IMR-90 (cell line): ENCODE data around the gene SLC25A34. TPM values are rescaled to one million over a fixed set of nuclear protein-coding genes. Genes with fewer than 3 reads are reported as not detected.

Experiments used
- ATAC-seq: fragments of 200-7000 bp; cut with Tn5 transposase; 2 replicates; pipeline ENCODE4 v1.9.1; 2020; ENCODE audit warnings: low read depth, mild to moderate bottlenecking, moderate library complexity
- BruUV-seq: library from RNA; stranded (reverse); fragments of 400-500 nt; replicated peaks from 2 replicates; lab custom pipeline; 2021; lab: Mats Ljungman, UMichigan
- CTCF ChIA-PET: fragments of 300-600 bp; formaldehyde crosslinking; extraction: SDS; loops from one replicate; lab custom pipeline; 2021; ENCODE audit warnings: antibody characterized with exemption; lab: Yijun Ruan, JAX
- POLR2A ChIA-PET: fragments of 300-600 bp; sonication (Branson Sonifier 250); formaldehyde crosslinking; loops from one replicate; lab custom pipeline; 2022; ENCODE audit warnings: antibody characterized with exemption; ENCODE audit not compliant: unreplicated experiment; lab: Charles Lee
- DNase-seq: peaks from one replicate; pipeline ENCODE4 v3.0.0; 2013
- H2AFZ ChIP-seq: replicated peaks from 2 replicates; pipeline ENCODE3; 2013; ENCODE audit warnings: low read length, mild to moderate bottlenecking; ENCODE audit not compliant: poor library complexity
- H2AK5ac ChIP-seq: 2 replicates; pipeline ENCODE4 v1.6.1; 2013; ENCODE audit warnings: low read depth, low read length, inconsistent platforms
- H2AK9ac ChIP-seq: replicated peaks from 2 replicates; pipeline ENCODE3; 2013; ENCODE audit warnings: mild to moderate bottlenecking, low read depth, low read length, moderate library complexity; ENCODE audit not compliant: poor library complexity
- H2BK120ac ChIP-seq: 2 replicates; pipeline ENCODE4 v1.6.1; 2013; ENCODE audit warnings: low read depth, low read length, inconsistent platforms
- H2BK15ac ChIP-seq: 3 replicates; pipeline ENCODE4 v1.6.1; 2013; ENCODE audit warnings: low read depth, low read length, inconsistent platforms
- H2BK20ac ChIP-seq: 2 replicates; pipeline ENCODE4 v1.6.1; 2013; ENCODE audit warnings: low read depth, mild to moderate bottlenecking, inconsistent platforms, low read length, moderate library complexity
- H2BK5ac ChIP-seq: 2 replicates; pipeline ENCODE4 v1.6.1; 2013; ENCODE audit warnings: mild to moderate bottlenecking, low read depth, low read length, inconsistent platforms; ENCODE audit not compliant: poor library complexity, severe bottlenecking
- H3K14ac ChIP-seq: replicated peaks from 2 replicates; pipeline ENCODE4 v1.6.1; 2013; ENCODE audit warnings: low read depth, low read length, inconsistent platforms
- H3K18ac ChIP-seq: 2 replicates; pipeline ENCODE4 v1.6.1; 2013; ENCODE audit warnings: low read depth, low read length, control low read depth
- H3K23ac ChIP-seq: 2 replicates; pipeline ENCODE4 v1.6.1; 2013; ENCODE audit warnings: low read depth, low read length, inconsistent platforms
- H3K27ac ChIP-seq: 2 replicates; pipeline ENCODE4 v1.5.1; 2013; ENCODE audit warnings: mild to moderate bottlenecking, control low read depth, low read length; ENCODE audit not compliant: insufficient read depth
- H3K27me3 ChIP-seq: 2 replicates; pipeline ENCODE4 v1.6.1; 2013; ENCODE audit warnings: low read length; ENCODE audit not compliant: control insufficient read depth, insufficient read depth
- H3K36me3 ChIP-seq: 2 replicates; pipeline ENCODE4 v1.6.1; 2013; ENCODE audit warnings: low read length, mixed read lengths; ENCODE audit not compliant: control insufficient read depth, insufficient read depth
- H3K4ac ChIP-seq: 2 replicates; pipeline ENCODE4 v1.6.1; 2013; ENCODE audit warnings: low read depth, low read length, inconsistent platforms
- H3K4me1 ChIP-seq: 2 replicates; pipeline ENCODE4 v1.6.1; 2013; ENCODE audit warnings: low read length, mixed read lengths; ENCODE audit not compliant: control insufficient read depth, insufficient read depth
- H3K4me2 ChIP-seq: 2 replicates; pipeline ENCODE4 v1.6.1; 2013; ENCODE audit warnings: low read depth, mild to moderate bottlenecking, control low read depth, low read length, moderate library complexity
- H3K4me3 ChIP-seq: 2 replicates; pipeline ENCODE4 v1.5.1; 2013; ENCODE audit warnings: low read depth, mild to moderate bottlenecking, control low read depth, low read length, moderate library complexity; ENCODE audit not compliant: insufficient read depth
- H3K56ac ChIP-seq: 2 replicates; pipeline ENCODE4 v1.6.1; 2013; ENCODE audit warnings: low read length, inconsistent platforms; ENCODE audit not compliant: insufficient read depth; ENCODE audit errors: extremely low read depth
- H3K79me1 ChIP-seq, 2 experiments: 2 replicates each; pipeline ENCODE4 v1.6.1; 2013; ENCODE audit warnings: low read length in 2 of 2, inconsistent platforms in 1 of 2, low read depth in 1 of 2
- H3K9ac ChIP-seq: 2 replicates; pipeline ENCODE4 v1.6.1; 2013; ENCODE audit warnings: low read depth, low read length, control low read depth
- H3K9me1 ChIP-seq: 2 replicates; pipeline ENCODE4 v1.6.1; 2013; ENCODE audit warnings: low read length, inconsistent platforms; ENCODE audit not compliant: insufficient read depth
- H3K9me3 ChIP-seq: 2 replicates; pipeline ENCODE4 v1.6.1; 2013; ENCODE audit warnings: low read length; ENCODE audit not compliant: control insufficient read depth, insufficient read depth
- H4K20me1 ChIP-seq: 2 replicates; pipeline ENCODE4 v1.6.1; 2013; ENCODE audit warnings: low read length, inconsistent platforms; ENCODE audit not compliant: insufficient read depth
- H4K5ac ChIP-seq: 2 replicates; pipeline ENCODE4 v1.6.1; 2013; ENCODE audit warnings: mild to moderate bottlenecking, low read depth, low read length, control low read depth
- H4K8ac ChIP-seq, 2 experiments: 2 replicates each; pipeline ENCODE4 v1.6.1; 2013; ENCODE audit warnings: low read depth in 2 of 2, low read length in 2 of 2, control low read depth in 1 of 2, inconsistent platforms in 1 of 2
- H4K91ac ChIP-seq: 2 replicates; pipeline ENCODE4 v1.6.1; 2013; ENCODE audit warnings: low read depth, low read length, inconsistent platforms; ENCODE audit not compliant: insufficient read depth
- CEBPB ChIP-seq: IDR thresholded peaks from 2 replicates; pipeline ENCODE4 v1.6.1; 2012; ENCODE audit warnings: low read depth, low read length, improper control_type of control experiment
- MXI1 ChIP-seq: IDR thresholded peaks from 2 replicates; pipeline ENCODE4 v1.6.1; 2012; ENCODE audit warnings: low read depth, mild to moderate bottlenecking, low read length, moderate library complexity, borderline replicate concordance
- WGBS, 2 experiments: methylation state at CpG; one replicate each; pipeline versions ENCODE4 v1.1.5 to v1.1.7; 2013; ENCODE audit warnings: missing lambda C conversion rate in 2 of 2; ENCODE audit not compliant: insufficient read length in 1 of 2; ENCODE audit errors: extremely low coverage in 2 of 2; 5-methylcytosine and 5-hydroxymethylcytosine counted together
- dilution Hi-C: fragments of 300-500 bp; cut with HindIII; formaldehyde crosslinking; loops from one replicate; pipeline ENCODE4 v1.14.3; 2018; ENCODE audit warnings: low sequenced_read_pairs; ENCODE audit not compliant: unreplicated experiment
- in situ Hi-C: fragments of 300-500 bp; cut with MboI; formaldehyde crosslinking; loops from 3 replicates; pipeline ENCODE4 v1.14.3; 2019; ENCODE audit warnings: low sequenced_read_pairs, inconsistent platforms, mixed read lengths
- intact Hi-C: fragments of 100-400 bp; cut with micrococcal nuclease; formaldehyde crosslinking; loops from 2 replicates; pipeline ENCODE4 v1.10.0; 2022
- polyA plus RNA-seq, 3 experiments: library from polyadenylated mRNA; depleted of rRNA; stranded (reverse); fragments of >200 nt; gene quantifications; 2 replicates each; pipeline ENCODE4 v1.2.3, GENCODE V29; 2012; ENCODE audit warnings: low replicate concordance in 1 of 3
- total RNA-seq: library from RNA; depleted of rRNA; stranded (reverse); fragments of >200 nt; gene quantifications from 2 replicates; pipeline ENCODE4 v1.2.3, GENCODE V29; 2012

The SLC25A34 gene
- total and polyA plus RNA-seq, 2 of the 4 experiments (the other 2 are of a cell fraction), result under 0.01 to 0.72 TPM

- Histone ChIP-seq H3K14ac (no peak overlapping the region), H3K4me2 (no peak overlapping the region), H2BK20ac (no peak overlapping the region), H2BK5ac (no peak overlapping the region), H3K36me3 (peaks cover 33% of the 10 kb centered on the region), H2AK5ac (no peak overlapping the region), H2AK9ac (peak overlapping the region; percentile 15), H3K4me1 (0 out of 2 replicates have a peak, but pooled peaks cover 3% of the 10 kb centered on the region), H4K5ac (no peak overlapping the region), H3K23ac (no peak overlapping the region), H3K18ac (no peak overlapping the region), H3K9ac (no peak overlapping the region), H3K4ac (no peak overlapping the region), H3K56ac (no peak overlapping the region), H3K9me3 (no peaks in the 10 kb centered on the region), H3K27me3 (no peaks in the 10 kb centered on the region), H3K27ac (no peak overlapping the region), H4K20me1 (peaks cover 3% of the 10 kb centered on the region), H3K4me3 (no peak overlapping the region), H2BK120ac (no peak overlapping the region), H4K8ac (no peak overlapping the region), H3K9me1 (peaks cover 8% of the 10 kb centered on the region), H2BK15ac (no peak overlapping the region), H2AFZ (peak overlapping the region; percentile 43), H4K91ac (no peak overlapping the region), H3K79me1 (peaks cover 3% of the 10 kb centered on the region in 2 experiments; a peak in 1 of 4 replicates)
- no TSS peak for BruUV-seq
- TF ChIP-seq MXI1, result no peak
- no peak for TF ChIP-seq CEBPB
- in situ Hi-C loops, result loop anchor here (25.0 kb wide), 1 partner anchor 402 kb away; no protein-coding TSS in a partner anchor
- ChIA-PET POLR2A (no interaction called here), CTCF (no interaction called here)
- WGBS, 2 experiments, result 100% methylated on average over 1 of the region's 8 CpGs; no CpG with 5 or more reads in 1 of the 2 experiments
- ATAC-seq (no peak), DNase-seq (no peak)
- intact Hi-C loops, result no loop called here
- dilution Hi-C loops, result no loop called here
Measured at GRCh38 chr1:15785683-15786082, 49.6 kb downstream of the SLC25A34 start.
